HepG2 (cell line): ENCODE data around the gene SLC28A1. TPM values are rescaled to one million over a fixed set of nuclear protein-coding genes. Genes with fewer than 3 reads are reported as not detected.
A peak's percentile ranks its signal among the peaks of the same experiment; 100 is the strongest.

Experiments used
- CCDC6 ChIP-seq: sonication (generic); formaldehyde crosslinking; IDR thresholded peaks from 2 replicates; pipeline ENCODE4 v1.8.1; 2022; ENCODE audit warnings: mild to moderate bottlenecking, missing genetic modification reagents, moderate library complexity
- FLYWCH1 ChIP-seq: sonication (generic); formaldehyde crosslinking; IDR thresholded peaks from 2 replicates; pipeline ENCODE4 v1.8.1; 2023; ENCODE audit warnings: mild to moderate bottlenecking, missing genetic modification reagents
- HBP1 ChIP-seq: IDR thresholded peaks from 2 replicates; pipeline ENCODE4 v1.6.1; 2016; ENCODE audit warnings: low read depth, control low read depth
- NR2F2 ChIP-seq: IDR thresholded peaks from 2 replicates; pipeline ENCODE4 v1.6.1; 2012; ENCODE audit warnings: low read depth, inconsistent platforms, borderline replicate concordance
- RFX5 ChIP-seq: IDR thresholded peaks from 2 replicates; pipeline ENCODE4 v1.6.1; 2011; ENCODE audit warnings: low read depth, low read length, improper control_type of control experiment
- SMC3 ChIP-seq: IDR thresholded peaks from 2 replicates; pipeline ENCODE4 v1.6.1; 2011; ENCODE audit warnings: low read length, improper control_type of control experiment
- STAT5B ChIP-seq: sonication (generic); formaldehyde crosslinking; IDR thresholded peaks from 2 replicates; pipeline ENCODE4 v1.4.0; 2020; ENCODE audit warnings: missing genetic modification reagents
- ZNF136 ChIP-seq: sonication (generic); formaldehyde crosslinking; IDR thresholded peaks from 2 replicates; pipeline ENCODE4 v1.8.1; 2022; ENCODE audit warnings: low read depth, mild to moderate bottlenecking, moderate library complexity, missing genetic modification reagents
- ZNF329 ChIP-seq: sonication (generic); formaldehyde crosslinking; IDR thresholded peaks from 2 replicates; pipeline ENCODE4 v1.9.0; 2021; ENCODE audit warnings: low read depth, mild to moderate bottlenecking, missing genetic modification reagents
- ZNF607 ChIP-seq: sonication (generic); formaldehyde crosslinking; IDR thresholded peaks from 2 replicates; pipeline ENCODE4 v1.5.1; 2020; ENCODE audit warnings: missing genetic modification reagents, mild to moderate bottlenecking, borderline replicate concordance
- polyA plus RNA-seq, 8 experiments: library from polyadenylated mRNA; depleted of rRNA in 3 of 8; stranded (reverse) in 7 of 8; unstranded in 1 of 8; fragments of >200 nt; fragmentation: Illumina TruSeq in 4 of 8; extraction: Trizol in 4 of 8; gene quantifications; 2 replicates each; pipeline versions ENCODE4 v1.2.1 to v1.2.3, GENCODE V29; 2011 to 2016; ENCODE audit warnings: low read depth in 4 of 8, missing spikeins in 1 of 8, mixed read lengths in 1 of 8; ENCODE audit not compliant: insufficient read depth in 1 of 8
- total RNA-seq, 5 experiments: library from RNA; depleted of rRNA; stranded (reverse); fragments of >200 nt; fragmentation: Illumina TruSeq; extraction: Trizol; gene quantifications; 2 replicates each; pipeline ENCODE4 v1.2.3, GENCODE V29; 2016; ENCODE audit warnings: low read depth in 1 of 5
- TF ChIP-seq, protein P1 (sequence below): sonication (generic); formaldehyde crosslinking; IDR thresholded peaks from 2 replicates; pipeline ENCODE4 v1.4.0; 2020; ENCODE audit warnings: missing genetic modification reagents
- TF ChIP-seq, protein P2 (sequence below): sonication (generic); formaldehyde crosslinking; IDR thresholded peaks from 2 replicates; pipeline ENCODE4 v1.4.0; 2020; ENCODE audit warnings: missing genetic modification reagents
- TF ChIP-seq, protein P3 (sequence below): sonication (generic); formaldehyde crosslinking; IDR thresholded peaks from 2 replicates; pipeline ENCODE4 v1.4.0; 2020; ENCODE audit warnings: mild to moderate bottlenecking, missing genetic modification reagents
- TF ChIP-seq, protein P4 (sequence below): sonication (generic); formaldehyde crosslinking; IDR thresholded peaks from 2 replicates; pipeline ENCODE4 v1.5.1; 2020; ENCODE audit warnings: missing genetic modification reagents, mild to moderate bottlenecking, borderline replicate concordance

Gene SLC28A1
- total and polyA plus RNA-seq, 2 of the 13 experiments (the other 11 are each of a cell fraction or from before 2014, with no cell fraction given) = 0.31 to 5.8 TPM

DNA sequence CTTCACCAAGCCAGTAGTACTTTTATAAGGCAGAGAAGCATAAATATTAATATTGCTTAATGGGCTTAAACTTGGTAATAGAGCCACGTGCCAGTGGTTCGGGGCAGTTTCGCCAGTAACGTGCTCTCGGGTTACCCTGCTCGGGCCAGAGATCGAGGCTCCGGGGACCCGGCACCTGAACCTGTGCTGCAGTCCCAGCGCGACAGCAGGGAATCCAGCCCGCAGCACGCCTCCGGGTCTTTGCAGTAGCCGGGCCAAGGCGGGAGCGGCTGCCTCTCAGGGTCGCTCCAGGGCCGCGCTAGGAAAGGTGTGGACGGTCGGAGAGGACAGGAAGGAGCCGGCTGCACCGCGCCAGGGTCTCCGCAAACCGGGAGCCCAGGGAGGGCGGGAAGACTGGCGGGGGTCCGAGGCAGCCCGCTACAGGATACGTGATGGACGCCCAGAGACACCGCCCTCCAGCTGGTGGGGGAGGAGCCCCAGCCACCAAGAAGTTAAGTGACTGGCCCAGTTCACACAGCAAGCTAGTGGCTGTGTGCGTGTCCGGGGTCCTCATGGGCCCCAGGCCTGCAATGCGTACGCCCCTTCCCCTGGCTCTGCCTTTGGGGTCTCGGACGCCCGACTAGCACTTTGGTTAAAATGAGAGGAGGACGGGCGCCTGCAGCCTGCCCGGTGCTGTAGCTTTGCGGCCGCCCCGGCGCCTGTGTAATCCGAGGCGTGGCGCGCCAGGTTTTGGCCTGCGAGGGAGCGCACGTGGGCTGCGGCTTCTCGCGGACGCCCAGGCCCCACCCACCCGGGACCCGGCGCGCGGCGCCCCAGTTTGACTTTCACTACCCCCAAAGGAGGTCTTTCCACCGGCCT is 96.0 kb downstream of the SLC28A1 start (continued):
- TF ChIP-seq, protein P1, sequence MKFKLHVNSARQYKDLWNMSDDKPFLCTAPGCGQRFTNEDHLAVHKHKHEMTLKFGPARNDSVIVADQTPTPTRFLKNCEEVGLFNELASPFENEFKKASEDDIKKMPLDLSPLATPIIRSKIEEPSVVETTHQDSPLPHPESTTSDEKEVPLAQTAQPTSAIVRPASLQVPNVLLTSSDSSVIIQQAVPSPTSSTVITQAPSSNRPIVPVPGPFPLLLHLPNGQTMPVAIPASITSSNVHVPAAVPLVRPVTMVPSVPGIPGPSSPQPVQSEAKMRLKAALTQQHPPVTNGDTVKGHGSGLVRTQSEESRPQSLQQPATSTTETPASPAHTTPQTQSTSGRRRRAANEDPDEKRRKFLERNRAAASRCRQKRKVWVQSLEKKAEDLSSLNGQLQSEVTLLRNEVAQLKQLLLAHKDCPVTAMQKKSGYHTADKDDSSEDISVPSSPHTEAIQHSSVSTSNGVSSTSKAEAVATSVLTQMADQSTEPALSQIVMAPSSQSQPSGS (CRISPR knock-in tag) = peak; percentile 41
- no peak for TF ChIP-seq ZNF329 (CRISPR knock-in tag)
- TF ChIP-seq CCDC6 (CRISPR knock-in tag) = peak; percentile 53
- 0 out of 2 replicates have a peak, but pooled peaks have one; percentile 51 for TF ChIP-seq NR2F2
- TF ChIP-seq HBP1 (CRISPR knock-in tag) = peak; percentile 74; the same call in 1 of the 2 replicates
- TF ChIP-seq, protein P2, sequence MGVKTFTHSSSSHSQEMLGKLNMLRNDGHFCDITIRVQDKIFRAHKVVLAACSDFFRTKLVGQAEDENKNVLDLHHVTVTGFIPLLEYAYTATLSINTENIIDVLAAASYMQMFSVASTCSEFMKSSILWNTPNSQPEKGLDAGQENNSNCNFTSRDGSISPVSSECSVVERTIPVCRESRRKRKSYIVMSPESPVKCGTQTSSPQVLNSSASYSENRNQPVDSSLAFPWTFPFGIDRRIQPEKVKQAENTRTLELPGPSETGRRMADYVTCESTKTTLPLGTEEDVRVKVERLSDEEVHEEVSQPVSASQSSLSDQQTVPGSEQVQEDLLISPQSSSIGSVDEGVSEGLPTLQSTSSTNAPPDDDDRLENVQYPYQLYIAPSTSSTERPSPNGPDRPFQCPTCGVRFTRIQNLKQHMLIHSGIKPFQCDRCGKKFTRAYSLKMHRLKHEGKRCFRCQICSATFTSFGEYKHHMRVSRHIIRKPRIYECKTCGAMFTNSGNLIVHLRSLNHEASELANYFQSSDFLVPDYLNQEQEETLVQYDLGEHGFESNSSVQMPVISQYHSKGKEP (CRISPR knock-in tag) = no peak
- no peak for TF ChIP-seq SMC3
- TF ChIP-seq STAT5B (CRISPR knock-in tag) = no peak
- TF ChIP-seq RFX5 = no peak
- no peak for TF ChIP-seq FLYWCH1 (CRISPR knock-in tag)
- TF ChIP-seq ZNF607 (CRISPR knock-in tag) = no peak; the same call in 1 of the 2 replicates
- TF ChIP-seq, protein P3, sequence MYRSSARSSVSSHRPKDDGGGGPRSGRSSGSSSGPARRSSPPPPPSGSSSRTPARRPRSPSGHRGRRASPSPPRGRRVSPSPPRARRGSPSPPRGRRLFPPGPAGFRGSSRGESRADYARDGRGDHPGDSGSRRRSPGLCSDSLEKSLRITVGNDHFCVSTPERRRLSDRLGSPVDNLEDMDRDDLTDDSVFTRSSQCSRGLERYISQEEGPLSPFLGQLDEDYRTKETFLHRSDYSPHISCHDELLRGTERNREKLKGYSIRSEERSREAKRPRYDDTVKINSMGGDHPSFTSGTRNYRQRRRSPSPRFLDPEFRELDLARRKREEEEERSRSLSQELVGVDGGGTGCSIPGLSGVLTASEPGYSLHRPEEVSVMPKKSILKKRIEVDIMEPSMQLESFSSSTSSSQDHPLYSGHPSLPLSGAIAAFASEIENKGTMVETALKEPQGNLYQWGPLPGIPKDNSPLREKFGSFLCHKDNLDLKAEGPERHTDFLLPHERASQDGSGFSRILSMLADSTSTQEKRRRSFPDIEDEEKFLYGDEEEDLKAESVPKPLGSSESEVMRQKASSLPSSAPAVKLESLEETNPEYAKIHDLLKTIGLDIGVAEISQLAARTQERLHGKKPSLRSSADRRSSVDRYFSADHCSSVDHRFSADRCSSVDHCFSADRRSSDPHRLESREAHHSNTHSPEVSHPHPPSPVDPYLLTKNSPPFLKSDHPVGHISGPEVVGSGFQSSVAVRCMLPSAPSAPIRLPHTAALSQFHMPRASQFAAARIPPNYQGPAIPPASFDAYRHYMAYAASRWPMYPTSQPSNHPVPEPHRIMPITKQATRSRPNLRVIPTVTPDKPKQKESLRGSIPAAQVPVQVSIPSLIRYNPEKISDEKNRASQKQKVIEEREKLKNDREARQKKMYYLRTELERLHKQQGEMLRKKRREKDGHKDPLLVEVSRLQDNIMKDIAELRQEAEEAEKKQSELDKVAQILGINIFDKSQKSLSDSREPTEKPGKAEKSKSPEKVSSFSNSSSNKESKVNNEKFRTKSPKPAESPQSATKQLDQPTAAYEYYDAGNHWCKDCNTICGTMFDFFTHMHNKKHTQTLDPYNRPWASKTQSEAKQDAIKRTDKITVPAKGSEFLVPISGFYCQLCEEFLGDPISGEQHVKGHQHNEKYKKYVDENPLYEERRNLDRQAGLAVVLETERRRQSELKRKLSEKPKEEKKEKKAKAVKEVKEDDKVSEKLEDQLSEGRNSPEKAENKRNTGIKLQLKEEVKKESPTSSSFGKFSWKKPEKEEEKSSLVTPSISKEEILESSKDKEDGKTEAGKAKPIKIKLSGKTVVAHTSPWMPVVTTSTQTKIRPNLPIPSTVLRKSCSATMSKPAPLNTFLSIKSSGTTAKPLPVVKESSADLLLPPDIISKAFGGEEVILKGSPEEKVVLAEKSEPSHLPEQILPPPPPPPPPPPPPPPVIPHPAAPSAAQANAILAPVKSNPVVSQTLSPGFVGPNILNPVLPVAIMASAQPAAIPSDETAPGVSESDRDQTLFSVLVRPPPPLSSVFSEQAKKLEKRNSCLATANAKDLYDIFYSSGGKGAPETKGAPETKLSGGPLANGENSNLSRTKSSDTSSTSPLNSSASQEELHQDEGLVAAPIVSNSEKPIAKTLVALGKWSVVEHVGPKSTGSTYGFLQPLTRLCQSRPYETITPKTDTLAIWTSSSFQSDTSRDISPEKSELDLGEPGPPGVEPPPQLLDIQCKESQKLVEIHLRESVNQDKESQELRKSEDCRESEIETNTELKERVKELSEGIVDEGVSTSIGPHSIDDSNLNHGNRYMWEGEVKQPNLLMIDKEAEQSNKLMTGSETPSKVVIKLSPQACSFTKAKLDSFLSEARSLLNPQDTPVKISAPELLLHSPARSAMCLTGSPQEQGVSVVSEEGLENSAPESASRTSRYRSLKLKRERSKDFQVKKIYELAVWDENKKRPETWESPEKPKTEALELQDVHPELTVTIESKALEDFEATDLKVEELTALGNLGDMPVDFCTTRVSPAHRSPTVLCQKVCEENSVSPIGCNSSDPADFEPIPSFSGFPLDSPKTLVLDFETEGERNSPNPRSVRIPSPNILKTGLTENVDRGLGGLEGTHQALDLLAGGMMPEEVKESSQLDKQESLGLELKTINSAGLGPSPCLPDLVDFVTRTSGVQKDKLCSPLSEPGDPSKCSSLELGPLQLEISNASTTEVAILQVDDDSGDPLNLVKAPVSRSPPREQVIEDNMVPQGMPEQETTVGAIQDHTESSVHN = no peak
- TF ChIP-seq, protein P4, sequence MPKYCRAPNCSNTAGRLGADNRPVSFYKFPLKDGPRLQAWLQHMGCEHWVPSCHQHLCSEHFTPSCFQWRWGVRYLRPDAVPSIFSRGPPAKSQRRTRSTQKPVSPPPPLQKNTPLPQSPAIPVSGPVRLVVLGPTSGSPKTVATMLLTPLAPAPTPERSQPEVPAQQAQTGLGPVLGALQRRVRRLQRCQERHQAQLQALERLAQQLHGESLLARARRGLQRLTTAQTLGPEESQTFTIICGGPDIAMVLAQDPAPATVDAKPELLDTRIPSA (CRISPR knock-in tag) = no peak
- TF ChIP-seq ZNF136 (CRISPR knock-in tag) = no peak
